Loucy (cell line): ENCODE measurements around the gene SERPINB6.

Source experiments
- H2AFZ ChIP-seq: fragments of 200-600 bp; sonication (generic); 2 replicates; pipeline ENCODE4 v1.6.0; 2016; ENCODE audit warnings: antibody characterized with exemption, mild to moderate bottlenecking, low read length, moderate library complexity
- H3F3A ChIP-seq: fragments of 200-600 bp; 2 replicates; pipeline ENCODE4 v1.6.0; 2016; ENCODE audit warnings: antibody characterized with exemption, low read depth, mild to moderate bottlenecking
- H3K27me3 ChIP-seq: fragments of 200-600 bp; sonication (generic); 2 replicates; pipeline ENCODE4 v1.6.1; 2014; ENCODE audit warnings: low read length, mild to moderate bottlenecking; ENCODE audit not compliant: insufficient read depth, poor library complexity, severe bottlenecking
- H3K36me3 ChIP-seq: fragments of 200-600 bp; sonication (generic); 2 replicates; pipeline ENCODE4 v1.6.1; 2016; ENCODE audit warnings: low read length; ENCODE audit not compliant: insufficient read depth
- H3K4me1 ChIP-seq: fragments of 200-600 bp; sonication (generic); 2 replicates; pipeline ENCODE4 v1.5.1; 2014; ENCODE audit warnings: low read length, mild to moderate bottlenecking; ENCODE audit not compliant: insufficient read depth, poor library complexity, severe bottlenecking
- H3K4me2 ChIP-seq: fragments of 200-600 bp; sonication (generic); 2 replicates; pipeline ENCODE4 v1.6.0; 2014; ENCODE audit warnings: antibody characterized with exemption, low read length, low read depth, mild to moderate bottlenecking; ENCODE audit not compliant: poor library complexity, severe bottlenecking
- H3K4me3 ChIP-seq: fragments of 200-600 bp; sonication (generic); 2 replicates; pipeline ENCODE4 v1.5.1; 2014; ENCODE audit warnings: low read length, mild to moderate bottlenecking, mixed read lengths; ENCODE audit not compliant: poor library complexity, severe bottlenecking
- H3K79me2 ChIP-seq: fragments of 200-600 bp; sonication (generic); 2 replicates; pipeline ENCODE4 v1.6.1; 2014; ENCODE audit warnings: low read length; ENCODE audit not compliant: insufficient read depth
- H3K9ac ChIP-seq: fragments of 200-600 bp; sonication (generic); 2 replicates; pipeline ENCODE4 v1.6.0; 2014; ENCODE audit warnings: mild to moderate bottlenecking, low read depth, low read length, moderate library complexity; ENCODE audit not compliant: poor library complexity, severe bottlenecking
- H3K9me2 ChIP-seq: fragments of 200-600 bp; sonication (generic); replicated peaks from 2 replicates; pipeline ENCODE4 v1.6.1; 2016; ENCODE audit warnings: low read depth, low read length, mixed read lengths
- H3K9me3 ChIP-seq: fragments of 200-600 bp; sonication (generic); 2 replicates; pipeline ENCODE4 v1.6.1; 2014; ENCODE audit warnings: mild to moderate bottlenecking, antibody characterized with exemption, low read length, low read depth; ENCODE audit not compliant: insufficient read depth
- H4K20me1 ChIP-seq: fragments of 200-600 bp; sonication (generic); 2 replicates; pipeline ENCODE4 v1.6.0; 2014; ENCODE audit warnings: antibody characterized with exemption, low read length, mild to moderate bottlenecking; ENCODE audit not compliant: insufficient read depth, poor library complexity, severe bottlenecking
- EZH2phosphoT487 ChIP-seq: fragments of 200-600 bp; IDR thresholded peaks from 2 replicates; pipeline ENCODE4 v1.6.1; 2018; ENCODE audit warnings: antibody characterized with exemption, mild to moderate bottlenecking, moderate library complexity, borderline replicate concordance
- TF ChIP-seq, protein P1 (sequence below): fragments of 200-600 bp; sonication (generic); conservative IDR thresholded peaks from 2 replicates; pipeline ENCODE4 v1.5.1; 2014; ENCODE audit warnings: mild to moderate bottlenecking, antibody characterized with exemption, low read length

Gene SERPINB6

GRCh38 chr6:2940851-2941250 is 30.5 kb downstream of the SERPINB6 start:
- Histone ChIP-seq H3K79me2 (no peaks in the 10 kb centered on the region), H3K9me3 (no peaks in the 10 kb centered on the region), H3K36me3 (no peaks in the 10 kb centered on the region), H3K9ac (peak overlapping the region; percentile 11), H3K4me3 (peak overlapping the region; percentile 50), H3F3A (peaks cover 12% of the 10 kb centered on the region; the same call in 1 of the 2 replicates), H2AFZ (no peak overlapping the region), H4K20me1 (no peaks in the 10 kb centered on the region), H3K4me2 (peak overlapping the region; percentile 47), H3K4me1 (peaks cover 40% of the 10 kb centered on the region), H3K9me2 (no peaks in the 10 kb centered on the region), H3K27me3 (no peaks in the 10 kb centered on the region)
- TF ChIP-seq EZH2phosphoT487, result no peak

GRCh38 chr6:2940010-2940850 is 31.1 kb downstream of the SERPINB6 start:
- H4K20me1 ChIP-seq, result no peaks in the 10 kb centered on the region
- H3K4me3 ChIP-seq, result peak overlapping the region; percentile 50
- peaks cover 12% of the 10 kb centered on the region; the same call in 1 of the 2 replicates for H3F3A ChIP-seq
- H3K4me1 ChIP-seq, result peaks cover 40% of the 10 kb centered on the region
- no peak overlapping the region for H2AFZ ChIP-seq
- no peaks in the 10 kb centered on the region for H3K79me2 ChIP-seq
- no peaks in the 10 kb centered on the region for H3K27me3 ChIP-seq
- no peaks in the 10 kb centered on the region for H3K36me3 ChIP-seq
- no peaks in the 10 kb centered on the region for H3K9me3 ChIP-seq
- no peak for TF ChIP-seq EZH2phosphoT487
- TF ChIP-seq, protein P1, sequence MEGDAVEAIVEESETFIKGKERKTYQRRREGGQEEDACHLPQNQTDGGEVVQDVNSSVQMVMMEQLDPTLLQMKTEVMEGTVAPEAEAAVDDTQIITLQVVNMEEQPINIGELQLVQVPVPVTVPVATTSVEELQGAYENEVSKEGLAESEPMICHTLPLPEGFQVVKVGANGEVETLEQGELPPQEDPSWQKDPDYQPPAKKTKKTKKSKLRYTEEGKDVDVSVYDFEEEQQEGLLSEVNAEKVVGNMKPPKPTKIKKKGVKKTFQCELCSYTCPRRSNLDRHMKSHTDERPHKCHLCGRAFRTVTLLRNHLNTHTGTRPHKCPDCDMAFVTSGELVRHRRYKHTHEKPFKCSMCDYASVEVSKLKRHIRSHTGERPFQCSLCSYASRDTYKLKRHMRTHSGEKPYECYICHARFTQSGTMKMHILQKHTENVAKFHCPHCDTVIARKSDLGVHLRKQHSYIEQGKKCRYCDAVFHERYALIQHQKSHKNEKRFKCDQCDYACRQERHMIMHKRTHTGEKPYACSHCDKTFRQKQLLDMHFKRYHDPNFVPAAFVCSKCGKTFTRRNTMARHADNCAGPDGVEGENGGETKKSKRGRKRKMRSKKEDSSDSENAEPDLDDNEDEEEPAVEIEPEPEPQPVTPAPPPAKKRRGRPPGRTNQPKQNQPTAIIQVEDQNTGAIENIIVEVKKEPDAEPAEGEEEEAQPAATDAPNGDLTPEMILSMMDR, result no peak
- peak overlapping the region; percentile 47 for H3K4me2 ChIP-seq
- H3K9me2 ChIP-seq, result no peaks in the 10 kb centered on the region
- H3K9ac ChIP-seq, result peak overlapping the region; percentile 11

DNA sequence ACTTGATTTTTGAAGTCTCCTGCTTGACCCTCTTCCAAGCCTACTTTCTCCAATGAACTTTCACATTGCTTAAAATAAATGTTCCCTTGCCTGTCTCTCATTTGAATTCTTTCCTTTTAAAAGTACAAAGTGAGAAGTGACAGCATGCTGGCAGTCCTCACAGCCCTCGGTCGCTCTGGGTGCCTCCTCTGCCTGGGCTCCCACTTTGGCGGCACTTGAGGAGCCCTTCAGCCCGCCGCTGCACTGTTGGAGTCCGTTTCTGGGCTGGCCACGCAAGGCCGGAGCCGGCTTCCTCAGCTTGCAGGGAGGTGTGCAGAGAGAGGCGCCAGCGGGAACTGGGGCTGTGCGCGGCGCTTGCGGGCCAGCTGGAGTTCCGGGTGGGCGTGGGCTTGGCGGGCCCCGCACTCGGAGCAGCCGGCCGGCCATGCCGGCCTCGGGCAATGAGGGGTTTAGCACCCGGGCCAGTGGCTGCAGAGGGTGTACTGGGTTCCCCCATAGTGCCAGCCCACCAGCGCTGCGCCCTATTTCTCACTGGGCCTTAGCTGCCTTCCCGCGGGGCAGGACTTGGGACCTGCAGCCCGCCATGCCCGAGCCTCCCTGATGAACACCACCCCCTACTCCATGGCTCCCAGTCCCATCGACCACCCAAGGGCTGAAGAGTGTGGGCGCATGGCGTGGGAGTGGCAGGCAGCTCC is 31.9 kb downstream of the SERPINB6 start:
- peaks cover 12% of the 10 kb centered on the region; the same call in 1 of the 2 replicates for H3F3A ChIP-seq

More for the DNA sequence above, 31.9 kb downstream of the SERPINB6 start:
- H2AFZ ChIP-seq, result no peak overlapping the region
- no peaks in the 10 kb centered on the region for H3K9me3 ChIP-seq
- H3K4me1 ChIP-seq, result peaks cover 32% of the 10 kb centered on the region
- H3K27me3 ChIP-seq, result no peaks in the 10 kb centered on the region
- H3K79me2 ChIP-seq, result no peaks in the 10 kb centered on the region
- H3K9me2 ChIP-seq, result no peaks in the 10 kb centered on the region
- TF ChIP-seq, protein P1, result no peak
- H4K20me1 ChIP-seq, result no peaks in the 10 kb centered on the region
- no peaks in the 10 kb centered on the region for H3K36me3 ChIP-seq
- H3K4me3 ChIP-seq, result no peak overlapping the region
- no peak overlapping the region for H3K4me2 ChIP-seq
- H3K9ac ChIP-seq, result no peak overlapping the region
